H9 (cell line): ENCODE data around the gene STON2. TPM values are rescaled to one million over a fixed set of nuclear protein-coding genes. Genes with fewer than 3 reads are reported as not detected.

ENCODE experiments used
- DNase-seq: peaks from one replicate; pipeline ENCODE4 v3.0.0-alpha.2; 2017
- H2AFZ ChIP-seq: one replicate; pipeline ENCODE4 v1.6.1; 2013; ENCODE audit warnings: mild to moderate bottlenecking, low read length, control low read depth, moderate library complexity
- H2AK5ac ChIP-seq: 2 replicates; pipeline ENCODE4 v1.6.1; 2013; ENCODE audit warnings: low read length, control low read depth, mixed read lengths; ENCODE audit not compliant: insufficient read length
- H2BK120ac ChIP-seq: one replicate; pipeline ENCODE4 v1.6.1; 2013; ENCODE audit warnings: low read depth, mild to moderate bottlenecking, low read length, control low read depth, inconsistent platforms; ENCODE audit not compliant: poor library complexity, severe bottlenecking
- H2BK12ac ChIP-seq: 2 replicates; pipeline ENCODE4 v1.6.1; 2013; ENCODE audit warnings: low read length, control low read depth, mixed read lengths, low read depth; ENCODE audit not compliant: insufficient read length
- H2BK15ac ChIP-seq: 2 replicates; pipeline ENCODE4 v1.6.1; 2013; ENCODE audit warnings: low read depth, low read length, control low read depth
- H2BK20ac ChIP-seq: one replicate; pipeline ENCODE4 v1.6.1; 2013; ENCODE audit warnings: low read depth, mild to moderate bottlenecking, low read length, control low read depth, inconsistent platforms; ENCODE audit not compliant: poor library complexity, severe bottlenecking
- H2BK5ac ChIP-seq: 2 replicates; pipeline ENCODE4 v1.6.1; 2013; ENCODE audit warnings: low read length, control low read depth, mixed read lengths; ENCODE audit not compliant: insufficient read length
- H3K14ac ChIP-seq: 2 replicates; pipeline ENCODE4 v1.6.1; 2013; ENCODE audit warnings: low read length, control low read depth; ENCODE audit not compliant: insufficient read depth
- H3K18ac ChIP-seq: 2 replicates; pipeline ENCODE4 v1.6.1; 2013; ENCODE audit warnings: low read depth, mild to moderate bottlenecking, mixed read lengths, low read length, control low read depth; ENCODE audit not compliant: insufficient read length
- H3K23ac ChIP-seq: 2 replicates; pipeline ENCODE4 v1.6.1; 2013; ENCODE audit warnings: low read length, control low read depth, mixed read lengths, low read depth; ENCODE audit not compliant: insufficient read length
- H3K23me2 ChIP-seq: 2 replicates; pipeline ENCODE4 v1.6.1; 2013; ENCODE audit warnings: low read depth, mild to moderate bottlenecking, mixed read lengths, low read length, control low read depth; ENCODE audit not compliant: insufficient read length, poor library complexity, severe bottlenecking
- H3K27ac ChIP-seq: 2 replicates; pipeline ENCODE4 v1.5.1; 2013; ENCODE audit warnings: low read length, control low read depth, mixed read lengths, low read depth; ENCODE audit not compliant: insufficient read length
- H3K27me3 ChIP-seq: 2 replicates; pipeline ENCODE4 v1.6.1; 2013; ENCODE audit warnings: low read length, control low read depth, inconsistent platforms; ENCODE audit not compliant: insufficient read depth
- H3K4ac ChIP-seq: 2 replicates; pipeline ENCODE4 v1.6.1; 2013; ENCODE audit warnings: low read depth, mild to moderate bottlenecking, control low read depth, inconsistent platforms, low read length, moderate library complexity
- H3K4me1 ChIP-seq: 2 replicates; pipeline ENCODE4 v1.6.1; 2013; ENCODE audit warnings: low read length, control low read depth, inconsistent platforms; ENCODE audit not compliant: insufficient read depth
- H3K4me2 ChIP-seq: 2 replicates; pipeline ENCODE4 v1.6.1; 2013; ENCODE audit warnings: low read length, control low read depth, mixed read lengths; ENCODE audit not compliant: insufficient read length, insufficient read depth
- H3K56ac ChIP-seq: 2 replicates; pipeline ENCODE4 v1.6.1; 2013; ENCODE audit warnings: low read depth, mild to moderate bottlenecking, mixed read lengths, low read length, control low read depth; ENCODE audit not compliant: insufficient read length
- H3K79me1 ChIP-seq: 2 replicates; pipeline ENCODE4 v1.6.1; 2013; ENCODE audit warnings: low read depth, mild to moderate bottlenecking, moderate library complexity, low read length, control low read depth, inconsistent platforms; ENCODE audit not compliant: insufficient read depth, poor library complexity, severe bottlenecking
- H3K79me2 ChIP-seq: 2 replicates; pipeline ENCODE4 v1.6.1; 2013; ENCODE audit warnings: low read length, control low read depth, inconsistent platforms; ENCODE audit not compliant: insufficient read depth
- H3K9ac ChIP-seq: 2 replicates; pipeline ENCODE4 v1.6.1; 2013; ENCODE audit warnings: low read length, control low read depth, mixed read lengths; ENCODE audit not compliant: insufficient read length; ENCODE audit errors: extremely low read depth
- H3K9me3 ChIP-seq: one replicate; pipeline ENCODE4 v1.6.1; 2013; ENCODE audit warnings: low read depth, low read length, inconsistent platforms; ENCODE audit not compliant: control insufficient read depth
- H3T11ph ChIP-seq: one replicate; pipeline ENCODE4 v1.6.1; 2013; ENCODE audit warnings: mild to moderate bottlenecking, low read length, control low read depth, inconsistent platforms
- H4K20me1 ChIP-seq: one replicate; pipeline ENCODE4 v1.6.1; 2013; ENCODE audit not compliant: control insufficient read depth, insufficient read length, insufficient read depth
- H4K5ac ChIP-seq: 2 replicates; pipeline ENCODE4 v1.6.1; 2013; ENCODE audit warnings: low read depth, mild to moderate bottlenecking, mixed read lengths, low read length, control low read depth; ENCODE audit not compliant: insufficient read length
- H4K8ac ChIP-seq: replicated peaks from 2 replicates; pipeline ENCODE4 v1.6.1; 2013; ENCODE audit warnings: low read length, control low read depth, mixed read lengths, low read depth; ENCODE audit not compliant: insufficient read length
- H4K91ac ChIP-seq: 2 replicates; pipeline ENCODE4 v1.6.1; 2013; ENCODE audit warnings: low read depth, mild to moderate bottlenecking, moderate library complexity, mixed read lengths, low read length, control low read depth; ENCODE audit not compliant: insufficient read length
- H3K27ac Mint-ChIP-seq, 3 experiments: 2 replicates in 2 of 3; 3 replicates in 1 of 3; pipeline ENCODE4 v1.8.0; 2020 to 2021; ENCODE audit warnings: mixed read lengths in 3 of 3, mild to moderate bottlenecking in 1 of 3, moderate library complexity in 1 of 3
- H3K27me3 Mint-ChIP-seq: 2 replicates; pipeline ENCODE4 v1.8.0; 2021; ENCODE audit warnings: low read depth, mild to moderate bottlenecking, moderate library complexity, mixed read lengths
- H3K36me3 Mint-ChIP-seq, 3 experiments: 2 replicates in 2 of 3; 3 replicates in 1 of 3; pipeline ENCODE4 v1.8.0; 2020 to 2021; ENCODE audit warnings: low read depth in 3 of 3, mixed read lengths in 3 of 3; ENCODE audit not compliant: insufficient read depth in 1 of 3
- H3K4me1 Mint-ChIP-seq, 2 experiments: 2 replicates each; pipeline ENCODE4 v1.8.0; 2020; ENCODE audit warnings: mixed read lengths in 2 of 2
- H3K4me3 Mint-ChIP-seq, 2 experiments: 2 replicates in 1 of 2; 3 replicates in 1 of 2; pipeline ENCODE4 v1.8.0; 2020 to 2021; ENCODE audit warnings: mild to moderate bottlenecking in 2 of 2, mixed read lengths in 2 of 2, moderate library complexity in 1 of 2
- H3K9me3 Mint-ChIP-seq, 2 experiments: 2 replicates in 1 of 2; 3 replicates in 1 of 2; pipeline ENCODE4 v1.8.0; 2020; ENCODE audit warnings: mild to moderate bottlenecking in 2 of 2, mixed read lengths in 2 of 2, moderate library complexity in 1 of 2
- CTCF ChIP-seq: fragments of 200-600 bp; sonication (generic); conservative IDR thresholded peaks from 3 replicates; pipeline ENCODE4 v1.8.0; 2021; ENCODE audit warnings: antibody characterized with exemption, mild to moderate bottlenecking
- WGBS: extraction: QIAGEN DNeasy Blood & Tissue Kit; methylation state at CpG from one replicate; pipeline ENCODE4 v1.1.7; 2013; ENCODE audit warnings: missing lambda C conversion rate, low lambda C conversion rate, mixed read lengths; ENCODE audit not compliant: insufficient read length; ENCODE audit errors: extremely low coverage; 5-methylcytosine and 5-hydroxymethylcytosine counted together
- total RNA-seq: library from RNA; stranded (reverse); gene quantifications from 2 replicates; pipeline ENCODE4 v1.2.1, GENCODE V29; 2021

The STON2 gene
- total RNA-seq, 1 experiment from 2014 or later: 62.9 TPM

- no peak overlapping the region for H3K4me3 Mint-ChIP-seq
- Histone ChIP-seq H3K56ac (no peak overlapping the region), H2BK12ac (no peak overlapping the region)
Measured at GRCh38 chr14:81281332-81281731, 118.8 kb downstream of the STON2 start.

More at GRCh38 chr14:81281332-81281731, 118.8 kb downstream of the STON2 start:
- H4K8ac ChIP-seq: no peak overlapping the region
- no peak overlapping the region for H3K23ac ChIP-seq
- H2BK5ac ChIP-seq: no peak overlapping the region
- no peak overlapping the region for H3K27ac ChIP-seq
- no peak overlapping the region for H4K91ac ChIP-seq
- no peak overlapping the region for H3K4me2 ChIP-seq
- no peaks in the 10 kb centered on the region for H3K27me3 ChIP-seq
- H3K36me3 Mint-ChIP-seq: peaks cover 21 to 23% (median 21%) of the 10 kb centered on the region in 3 experiments
- H3K27ac Mint-ChIP-seq: peak overlapping the region in 2 of 3 experiments; percentile 25 to 91; a peak in 3 of 7 replicates
- no peak overlapping the region for H3K18ac ChIP-seq
- no peak overlapping the region for H2BK20ac ChIP-seq
- no peaks in the 10 kb centered on the region for H3K9me3 ChIP-seq
- H3K9ac ChIP-seq: no peak overlapping the region
- H3T11ph ChIP-seq: peak overlapping the region; percentile 67
- no peaks in the 10 kb centered on the region for H3K27me3 Mint-ChIP-seq
- no peak overlapping the region for H2BK120ac ChIP-seq
- H3K79me2 ChIP-seq: no peaks in the 10 kb centered on the region
- peaks cover 33 to 35% of the 10 kb centered on the region in 2 experiments for H3K4me1 Mint-ChIP-seq
- H3K79me1 ChIP-seq: no peaks in the 10 kb centered on the region
- no peak for TF ChIP-seq CTCF
- no peaks in the 10 kb centered on the region for H3K4me1 ChIP-seq
- no peak overlapping the region for H3K4ac ChIP-seq
- H2AK5ac ChIP-seq: no peak overlapping the region
- H2AFZ ChIP-seq: no peak overlapping the region
- no CpG with 5 or more reads among the region's 1 CpG for WGBS
- H3K23me2 ChIP-seq: no peaks in the 10 kb centered on the region
- no peak overlapping the region for H3K14ac ChIP-seq
- no peak for DNase-seq
- no peaks in the 10 kb centered on the region for H3K9me3 Mint-ChIP-seq
- H4K20me1 ChIP-seq: no peaks in the 10 kb centered on the region
- no peak overlapping the region for H4K5ac ChIP-seq
- no peak overlapping the region for H2BK15ac ChIP-seq
